ENCODE data around the gene PIGM. TPM values are rescaled to one million over a fixed set of nuclear protein-coding genes. Genes with fewer than 3 reads are reported as not detected.

Gene PIGM
- total and polyA plus RNA-seq, 2 experiments from 2014 or later, result 5.0 TPM

DNA sequence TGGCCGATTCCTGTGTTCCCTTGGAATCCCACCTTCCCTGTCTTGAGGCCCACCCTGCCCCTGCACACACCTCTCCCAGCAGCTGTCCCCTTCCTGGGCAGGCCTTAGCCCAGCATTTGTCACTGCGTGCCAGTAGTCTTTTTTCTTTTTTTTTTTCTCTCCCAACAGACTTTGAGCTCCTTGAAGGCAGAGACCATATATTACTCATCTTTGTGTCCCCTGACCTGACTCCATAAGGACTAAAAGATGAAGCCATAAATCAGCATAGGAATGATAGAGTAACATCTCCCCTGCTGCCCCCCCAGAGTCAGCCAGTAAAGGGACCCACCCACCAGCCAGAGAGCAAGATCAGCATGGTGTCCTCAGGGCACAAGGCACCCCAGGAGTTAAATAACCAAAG lies 27.4 kb downstream of the PIGM start:
- H2AFZ ChIP-seq, result no peak overlapping the region
- H3K4me3 ChIP-seq, result no peak overlapping the region
- no peak for ATAC-seq
- no peak overlapping the region for H3K4me2 ChIP-seq
- H3K36me3 Mint-ChIP-seq (ENCODE audit: low read depth), result no peaks in the 10 kb centered on the region
- H3F3A ChIP-seq (replicated peaks; ENCODE audit: low read depth), result no peaks in the 10 kb centered on the region
- TF ChIP-seq NANOG (IDR thresholded peaks at IDR 0.05; ENCODE audit: borderline replicate concordance) (no peak), STAT1 (IDR thresholded peaks at IDR 0.05; ENCODE audit: unreplicated experiment) (no peak)
- no peak overlapping the region for H3K4me3 Mint-ChIP-seq
- no peak for DNase-seq (ENCODE audit: low spot score)
- no peaks in the 10 kb centered on the region for H4K20me1 ChIP-seq (replicated peaks; ENCODE audit: insufficient read depth)
- H3K4me1 ChIP-seq (ENCODE audit: insufficient read depth), result no peaks in the 10 kb centered on the region
- H3K27ac ChIP-seq (ENCODE audit: low read depth), result no peak overlapping the region
- H3K79me2 ChIP-seq (replicated peaks; ENCODE audit: insufficient read depth), result no peaks in the 10 kb centered on the region
- H3K27me3 Mint-ChIP-seq (ENCODE audit: insufficient read depth, low read depth, poor library complexity), result no peaks in the 10 kb centered on the region
- no peaks in the 10 kb centered on the region for H3K9me3 Mint-ChIP-seq
- no peaks in the 10 kb centered on the region for H3K36me3 ChIP-seq (ENCODE audit: insufficient read depth)
- no peaks in the 10 kb centered on the region for H3K9me2 ChIP-seq (ENCODE audit: insufficient read depth)
- no peak overlapping the region for H3K27ac Mint-ChIP-seq
- H3K4me1 Mint-ChIP-seq, result no peaks in the 10 kb centered on the region
- no peaks in the 10 kb centered on the region for H3K27me3 ChIP-seq (ENCODE audit: insufficient read depth)

DNA sequence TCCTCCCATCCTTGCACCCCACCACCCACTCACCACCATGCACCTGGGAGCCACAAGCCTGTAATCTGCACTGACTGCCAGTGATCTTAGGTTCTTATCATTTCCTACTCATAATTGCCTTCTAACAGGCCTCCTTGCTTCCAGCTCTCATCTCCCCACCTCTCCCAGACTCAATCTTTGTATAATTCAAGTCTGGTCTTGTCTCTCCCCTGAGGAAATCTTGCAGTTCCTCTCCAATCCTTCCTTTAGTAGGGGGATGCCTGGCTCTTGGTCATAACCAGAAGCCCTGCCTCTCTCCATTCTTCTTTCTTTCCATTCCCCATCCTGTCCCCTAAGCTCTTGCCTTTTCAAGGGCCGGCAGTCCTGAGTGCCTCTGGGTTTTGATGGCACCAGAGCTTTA lies 27.8 kb downstream of the PIGM start:
- H3K4me1 ChIP-seq (ENCODE audit: insufficient read depth), result no peaks in the 10 kb centered on the region
- H3K27ac ChIP-seq (ENCODE audit: low read depth), result no peak overlapping the region
- H3K27ac Mint-ChIP-seq, result no peak overlapping the region
- H3K4me3 ChIP-seq, result no peak overlapping the region
- H3K79me2 ChIP-seq (replicated peaks; ENCODE audit: insufficient read depth), result no peaks in the 10 kb centered on the region
- H3K27me3 Mint-ChIP-seq (ENCODE audit: insufficient read depth, low read depth, poor library complexity), result no peaks in the 10 kb centered on the region
- no peaks in the 10 kb centered on the region for H3K36me3 Mint-ChIP-seq (ENCODE audit: low read depth)
- H4K20me1 ChIP-seq (replicated peaks; ENCODE audit: insufficient read depth), result no peaks in the 10 kb centered on the region
- no peaks in the 10 kb centered on the region for H3K4me1 Mint-ChIP-seq
- H3K4me2 ChIP-seq, result no peak overlapping the region
- TF ChIP-seq ZNF331 (CRISPR knock-in tag; IDR thresholded peaks at IDR 0.05; ENCODE audit: low read depth) (no peak), NANOG (IDR thresholded peaks at IDR 0.05; ENCODE audit: borderline replicate concordance) (no peak), STAT1 (IDR thresholded peaks at IDR 0.05; ENCODE audit: unreplicated experiment) (no peak)
- TF ChIP-seq, protein P1, sequence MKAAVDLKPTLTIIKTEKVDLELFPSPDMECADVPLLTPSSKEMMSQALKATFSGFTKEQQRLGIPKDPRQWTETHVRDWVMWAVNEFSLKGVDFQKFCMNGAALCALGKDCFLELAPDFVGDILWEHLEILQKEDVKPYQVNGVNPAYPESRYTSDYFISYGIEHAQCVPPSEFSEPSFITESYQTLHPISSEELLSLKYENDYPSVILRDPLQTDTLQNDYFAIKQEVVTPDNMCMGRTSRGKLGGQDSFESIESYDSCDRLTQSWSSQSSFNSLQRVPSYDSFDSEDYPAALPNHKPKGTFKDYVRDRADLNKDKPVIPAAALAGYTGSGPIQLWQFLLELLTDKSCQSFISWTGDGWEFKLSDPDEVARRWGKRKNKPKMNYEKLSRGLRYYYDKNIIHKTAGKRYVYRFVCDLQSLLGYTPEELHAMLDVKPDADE (IDR thresholded peaks at IDR 0.05), result no peak
- no peak overlapping the region for H3K4me3 Mint-ChIP-seq
- no peaks in the 10 kb centered on the region for H3K9me3 Mint-ChIP-seq
- H3K27me3 ChIP-seq (ENCODE audit: insufficient read depth), result no peaks in the 10 kb centered on the region
- ATAC-seq (no peak), DNase-seq (ENCODE audit: low spot score) (no peak)
- no peaks in the 10 kb centered on the region for H3K9me2 ChIP-seq (ENCODE audit: insufficient read depth)
- H3K36me3 ChIP-seq (ENCODE audit: insufficient read depth), result no peaks in the 10 kb centered on the region
- H2AFZ ChIP-seq, result no peak overlapping the region
- no peaks in the 10 kb centered on the region for H3F3A ChIP-seq (replicated peaks; ENCODE audit: low read depth)

DNA sequence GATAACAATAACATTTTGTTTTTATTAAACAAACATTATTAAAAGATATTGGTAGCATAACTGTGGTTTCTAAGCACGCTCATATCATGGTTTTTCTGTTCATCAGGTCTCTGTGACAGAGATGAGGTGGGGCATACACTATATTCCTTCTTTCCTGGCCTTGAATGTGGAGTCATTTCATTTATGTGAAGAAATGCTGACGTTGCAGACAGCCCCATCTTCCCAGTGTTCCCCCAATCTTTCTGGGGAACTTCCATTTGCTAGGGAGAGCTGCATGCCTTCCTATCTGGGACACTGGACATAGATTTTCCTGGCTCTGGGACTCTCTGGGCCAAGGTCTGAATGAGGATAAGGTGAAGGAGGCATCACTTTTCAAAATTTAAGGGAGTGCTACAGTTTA lies 30.4 kb downstream of the PIGM start:
- Mint-ChIP-seq H3K9me3 (no peaks in the 10 kb centered on the region), H3K36me3 (ENCODE audit: low read depth) (no peaks in the 10 kb centered on the region), H3K4me1 (no peaks in the 10 kb centered on the region), H3K27me3 (ENCODE audit: insufficient read depth, low read depth, poor library complexity) (no peaks in the 10 kb centered on the region), H3K27ac (no peak overlapping the region), H3K4me3 (no peak overlapping the region)
- ATAC-seq (no peak), DNase-seq (ENCODE audit: low spot score) (no peak)
- no peak overlapping the region for H3K4me2 ChIP-seq
- no peaks in the 10 kb centered on the region for H3K79me2 ChIP-seq (replicated peaks; ENCODE audit: insufficient read depth)
- H4K20me1 ChIP-seq (replicated peaks; ENCODE audit: insufficient read depth), result no peaks in the 10 kb centered on the region
- no peaks in the 10 kb centered on the region for H3K4me1 ChIP-seq (ENCODE audit: insufficient read depth)
- H3K9me2 ChIP-seq (ENCODE audit: insufficient read depth), result peaks cover 6% of the 10 kb centered on the region; the same call in 1 of the 2 replicates
- H2AFZ ChIP-seq, result no peak overlapping the region
- no peaks in the 10 kb centered on the region for H3K27me3 ChIP-seq (ENCODE audit: insufficient read depth)
- no peak overlapping the region for H3K4me3 ChIP-seq
- no peaks in the 10 kb centered on the region for H3K36me3 ChIP-seq (ENCODE audit: insufficient read depth)
- H3K27ac ChIP-seq (ENCODE audit: low read depth), result no peak overlapping the region
- no peaks in the 10 kb centered on the region for H3F3A ChIP-seq (replicated peaks; ENCODE audit: low read depth)
- TF ChIP-seq ZNF114 (CRISPR knock-in tag; IDR thresholded peaks at IDR 0.05) (no peak), ZNF331 (CRISPR knock-in tag; IDR thresholded peaks at IDR 0.05; ENCODE audit: low read depth) (no peak), STAT1 (IDR thresholded peaks at IDR 0.05; ENCODE audit: unreplicated experiment) (no peak)

Measured in GM23338 (cell line).